ENCODE data around the gene SLC39A2. TPM values are rescaled to one million over a fixed set of nuclear protein-coding genes. Genes with fewer than 3 reads are reported as not detected.

SLC39A2 gene
- total RNA-seq, 1 donor from 2014 or later, result not detected

DNA sequence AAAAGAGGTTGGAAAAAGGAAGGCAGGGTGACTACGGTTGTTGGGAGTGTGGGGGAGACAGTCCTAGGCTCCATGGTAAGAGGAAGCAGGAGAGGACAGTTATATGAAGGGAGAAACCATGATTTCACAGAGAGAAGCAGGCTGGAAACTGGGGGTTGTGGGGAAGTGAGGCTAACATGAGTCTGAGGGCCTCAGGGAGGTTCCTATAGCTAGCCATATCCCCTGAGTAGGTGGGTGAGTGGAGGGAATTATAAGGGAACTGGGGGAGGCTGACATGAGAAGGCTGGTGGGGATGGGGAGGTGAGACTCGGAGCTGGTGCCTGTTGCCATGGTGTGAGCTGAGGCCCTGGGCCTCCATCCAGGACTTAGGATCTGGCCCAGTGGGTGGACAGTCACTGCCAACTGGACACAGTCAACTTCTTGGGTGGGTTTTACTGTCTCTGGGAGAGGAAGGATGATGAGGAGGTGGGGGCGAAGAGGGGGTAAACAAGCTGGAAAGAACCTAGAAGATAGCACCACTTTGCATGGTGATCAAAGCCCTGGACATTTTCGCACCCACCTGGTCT, 34.1 kb downstream of the SLC39A2 start:
- Mint-ChIP-seq H3K4me3 (ENCODE audit: low read depth) (no peak overlapping the region), H3K36me3 (ENCODE audit: insufficient read depth) (no peaks in the 10 kb centered on the region), H3K9me3 (ENCODE audit: low read depth) (no peaks in the 10 kb centered on the region), H3K27ac (no peak overlapping the region), H3K4me1 (ENCODE audit: low read depth) (peaks cover 2% of the 10 kb centered on the region), H3K27me3 (peaks cover 18% of the 10 kb centered on the region)
- DNase-seq (ENCODE audit: low spot score, unreplicated experiment), result no peak
- TF ChIP-seq, protein P1, sequence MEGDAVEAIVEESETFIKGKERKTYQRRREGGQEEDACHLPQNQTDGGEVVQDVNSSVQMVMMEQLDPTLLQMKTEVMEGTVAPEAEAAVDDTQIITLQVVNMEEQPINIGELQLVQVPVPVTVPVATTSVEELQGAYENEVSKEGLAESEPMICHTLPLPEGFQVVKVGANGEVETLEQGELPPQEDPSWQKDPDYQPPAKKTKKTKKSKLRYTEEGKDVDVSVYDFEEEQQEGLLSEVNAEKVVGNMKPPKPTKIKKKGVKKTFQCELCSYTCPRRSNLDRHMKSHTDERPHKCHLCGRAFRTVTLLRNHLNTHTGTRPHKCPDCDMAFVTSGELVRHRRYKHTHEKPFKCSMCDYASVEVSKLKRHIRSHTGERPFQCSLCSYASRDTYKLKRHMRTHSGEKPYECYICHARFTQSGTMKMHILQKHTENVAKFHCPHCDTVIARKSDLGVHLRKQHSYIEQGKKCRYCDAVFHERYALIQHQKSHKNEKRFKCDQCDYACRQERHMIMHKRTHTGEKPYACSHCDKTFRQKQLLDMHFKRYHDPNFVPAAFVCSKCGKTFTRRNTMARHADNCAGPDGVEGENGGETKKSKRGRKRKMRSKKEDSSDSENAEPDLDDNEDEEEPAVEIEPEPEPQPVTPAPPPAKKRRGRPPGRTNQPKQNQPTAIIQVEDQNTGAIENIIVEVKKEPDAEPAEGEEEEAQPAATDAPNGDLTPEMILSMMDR (IDR thresholded peaks at IDR 0.05; ENCODE audit: unreplicated experiment), result no peak

DNA sequence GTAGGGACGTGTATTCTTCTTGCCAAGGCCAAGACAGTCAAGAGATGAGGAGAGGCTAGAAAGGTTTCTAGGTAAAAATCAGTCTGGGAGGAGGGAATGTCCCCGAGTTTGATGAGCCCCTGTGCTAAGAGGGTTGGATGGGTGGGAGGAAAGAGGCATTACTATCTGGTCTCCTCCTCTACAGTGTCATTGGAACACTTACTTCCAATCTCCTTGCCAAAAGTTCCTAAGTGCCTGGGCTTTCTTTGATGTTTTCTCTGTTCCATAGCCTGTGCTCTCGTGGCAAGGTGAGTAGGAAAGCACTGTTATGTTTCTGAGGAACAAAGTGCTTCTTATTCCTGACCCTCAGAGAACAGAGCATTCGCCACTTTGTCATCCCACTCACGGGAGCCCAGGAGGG, 35.6 kb downstream of the SLC39A2 start, which contains the start of gene RNASE13:
Gene RNASE13, minus strand, starts transcription at position 101 of the 400 bp plus-strand sequence. CDS start 519 bp downstream, outside the sequence.
- Mint-ChIP-seq H3K27me3 (peaks cover 18% of the 10 kb centered on the region), H3K27ac (peak within 1 kb of the TSS; percentile 17), H3K36me3 (ENCODE audit: insufficient read depth) (no peaks in the 10 kb centered on the region), H3K4me1 (ENCODE audit: low read depth) (peaks cover 17% of the 10 kb centered on the region), H3K9me3 (ENCODE audit: low read depth) (no peaks in the 10 kb centered on the region), H3K4me3 (ENCODE audit: low read depth) (no peak within 1 kb of the TSS)
- no peak for DNase-seq (ENCODE audit: low spot score, unreplicated experiment)
- TF ChIP-seq, protein P1 (IDR thresholded peaks at IDR 0.05; ENCODE audit: unreplicated experiment), result no peak

DNA sequence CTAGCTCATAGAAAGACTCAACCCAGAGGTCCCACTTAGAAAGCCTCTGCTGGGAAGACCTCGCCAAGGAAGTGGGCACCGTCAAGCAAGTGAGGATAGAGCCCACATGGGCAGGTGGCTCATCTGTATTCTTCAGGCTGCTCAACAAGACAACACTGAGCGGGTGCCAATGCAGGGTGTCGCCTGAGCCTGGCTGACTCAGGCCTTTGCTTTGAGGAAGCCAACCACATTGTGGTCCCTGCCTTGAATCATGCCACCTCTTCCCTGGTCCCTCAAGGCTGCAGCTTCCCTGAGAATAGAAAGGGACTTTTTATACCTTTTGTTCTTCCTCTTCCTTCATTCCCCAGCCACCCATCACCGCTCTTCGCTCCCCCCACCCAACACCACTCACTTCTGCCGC, 37.7 kb downstream of the SLC39A2 start:
- peaks cover 20% of the 10 kb centered on the region for H3K4me1 Mint-ChIP-seq (ENCODE audit: low read depth)
- peaks cover 15% of the 10 kb centered on the region for H3K27me3 Mint-ChIP-seq
- no peak overlapping the region for H3K4me3 Mint-ChIP-seq (ENCODE audit: low read depth)
- no peak for DNase-seq (ENCODE audit: low spot score, unreplicated experiment)
- H3K27ac Mint-ChIP-seq, result no peak overlapping the region
- TF ChIP-seq, protein P1 (IDR thresholded peaks at IDR 0.05; ENCODE audit: unreplicated experiment), result no peak
- no peaks in the 10 kb centered on the region for H3K9me3 Mint-ChIP-seq (ENCODE audit: low read depth)
- no peaks in the 10 kb centered on the region for H3K36me3 Mint-ChIP-seq (ENCODE audit: insufficient read depth)

DNA sequence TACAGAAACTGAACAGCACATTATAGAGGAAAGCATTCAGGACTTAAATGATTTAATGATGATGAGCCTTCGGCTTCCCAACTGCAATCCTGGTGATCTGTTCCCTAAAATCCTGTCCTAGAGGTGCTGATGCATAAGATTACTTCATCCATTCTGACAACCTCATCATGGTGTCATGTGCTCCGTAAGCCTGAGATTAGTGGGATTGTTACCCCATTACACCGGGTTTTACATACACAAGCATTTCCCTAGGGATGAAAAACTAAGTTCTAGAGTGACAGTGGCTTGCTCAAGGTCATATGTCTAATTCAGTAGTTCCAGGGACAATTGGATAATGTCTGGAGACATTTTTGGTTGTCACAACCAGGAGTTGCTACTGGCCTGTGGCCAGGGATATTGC, 38.1 kb downstream of the SLC39A2 start:
- H3K27me3 Mint-ChIP-seq, result peaks cover 15% of the 10 kb centered on the region
- H3K4me1 Mint-ChIP-seq (ENCODE audit: low read depth), result peaks cover 20% of the 10 kb centered on the region
- no peak overlapping the region for H3K27ac Mint-ChIP-seq
- TF ChIP-seq, protein P1 (IDR thresholded peaks at IDR 0.05; ENCODE audit: unreplicated experiment), result no peak
- H3K36me3 Mint-ChIP-seq (ENCODE audit: insufficient read depth), result no peaks in the 10 kb centered on the region
- DNase-seq (ENCODE audit: low spot score, unreplicated experiment), result no peak
- no peaks in the 10 kb centered on the region for H3K9me3 Mint-ChIP-seq (ENCODE audit: low read depth)
- no peak overlapping the region for H3K4me3 Mint-ChIP-seq (ENCODE audit: low read depth)

DNA sequence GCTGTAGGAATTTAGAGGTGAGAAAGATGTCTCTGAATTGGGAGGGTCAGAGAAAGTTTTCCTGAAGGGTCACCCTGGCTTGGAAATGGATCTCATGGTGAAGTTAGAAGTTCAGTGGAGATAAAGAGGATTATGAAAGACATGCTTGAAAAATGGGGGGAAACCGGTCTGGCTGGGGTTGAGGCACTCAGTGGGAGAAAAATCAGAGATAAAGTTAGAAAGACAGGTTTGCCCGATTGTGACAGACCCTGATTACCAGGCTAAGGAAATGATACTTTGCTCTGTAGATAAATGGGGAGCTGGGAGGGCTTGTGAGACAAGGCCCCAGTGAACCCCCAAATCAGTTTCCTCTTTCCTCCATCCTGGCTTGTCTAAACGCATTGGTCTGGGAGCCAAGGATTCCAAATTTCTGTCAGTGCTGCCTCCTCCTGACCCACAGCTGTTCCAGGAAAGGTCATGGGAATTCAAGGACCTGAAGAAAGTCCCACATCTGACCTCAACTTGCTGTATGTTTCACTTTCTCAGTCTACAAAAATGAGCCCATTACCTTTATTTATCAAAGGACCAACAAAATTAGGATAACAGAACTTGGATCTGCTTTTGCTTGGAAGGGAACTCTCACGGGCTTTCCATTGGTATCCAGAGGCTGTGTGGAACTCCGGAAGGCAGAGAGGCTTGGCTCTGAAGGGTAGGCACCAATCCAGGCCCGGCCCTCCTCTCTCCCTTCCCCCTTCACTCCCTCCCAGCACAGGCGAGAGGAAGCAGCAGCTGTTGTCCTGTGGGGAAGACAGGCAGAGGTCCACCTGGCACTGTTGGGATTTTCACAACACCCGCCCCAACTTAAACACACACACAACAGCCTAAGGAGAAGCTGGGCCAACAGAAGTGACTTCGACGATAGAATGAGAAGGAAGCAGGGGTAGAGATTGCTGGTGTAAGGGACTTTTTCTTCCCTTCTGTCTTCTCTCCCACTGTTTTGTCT, 39.6 kb downstream of the SLC39A2 start:
- TF ChIP-seq, protein P1 (IDR thresholded peaks at IDR 0.05; ENCODE audit: unreplicated experiment), result no peak
- Mint-ChIP-seq H3K4me1 (ENCODE audit: low read depth) (peaks cover 20% of the 10 kb centered on the region), H3K27me3 (peaks cover 14% of the 10 kb centered on the region), H3K4me3 (ENCODE audit: low read depth) (no peak overlapping the region), H3K27ac (peak overlapping the region; percentile 18), H3K9me3 (ENCODE audit: low read depth) (no peaks in the 10 kb centered on the region), H3K36me3 (ENCODE audit: insufficient read depth) (no peaks in the 10 kb centered on the region)
- no peak for DNase-seq (ENCODE audit: low spot score, unreplicated experiment)
